ENCODE results near the gene ATP5MG.

DNA sequence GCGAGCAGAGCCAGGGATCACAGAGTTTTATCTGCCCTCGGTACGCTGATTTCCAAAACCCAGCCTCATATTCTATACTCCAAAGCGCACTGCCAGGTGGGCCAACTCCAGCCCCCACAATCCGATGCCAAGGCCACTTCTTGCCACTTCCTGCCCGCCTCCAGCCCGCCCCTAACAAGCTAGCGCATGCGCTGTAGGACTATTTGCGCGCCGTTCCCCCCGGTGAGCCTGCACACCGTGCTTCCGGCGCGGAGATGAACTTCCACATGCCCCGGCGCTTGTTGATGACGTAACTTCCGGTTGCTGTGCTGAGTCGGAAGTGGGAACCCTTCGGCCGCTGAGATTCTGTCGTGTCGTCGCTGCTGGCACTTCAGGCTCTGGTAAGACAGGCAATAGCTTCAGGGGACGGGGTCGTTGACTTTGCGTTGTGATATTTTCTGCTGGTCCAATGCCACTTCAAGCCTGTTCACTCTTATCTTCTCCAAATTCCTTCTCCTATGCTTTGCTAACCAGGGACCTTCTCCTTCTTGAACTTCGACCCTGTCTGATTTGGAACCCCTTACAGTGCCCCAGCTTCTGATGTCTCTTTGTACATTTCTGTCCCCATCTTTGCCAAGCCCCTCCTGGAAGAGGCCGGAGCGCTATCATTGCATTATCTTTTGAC, 42.0 kb upstream of the ATP5MG start, which contains the start of gene UBE4A:
- TF ChIP-seq, protein P1, sequence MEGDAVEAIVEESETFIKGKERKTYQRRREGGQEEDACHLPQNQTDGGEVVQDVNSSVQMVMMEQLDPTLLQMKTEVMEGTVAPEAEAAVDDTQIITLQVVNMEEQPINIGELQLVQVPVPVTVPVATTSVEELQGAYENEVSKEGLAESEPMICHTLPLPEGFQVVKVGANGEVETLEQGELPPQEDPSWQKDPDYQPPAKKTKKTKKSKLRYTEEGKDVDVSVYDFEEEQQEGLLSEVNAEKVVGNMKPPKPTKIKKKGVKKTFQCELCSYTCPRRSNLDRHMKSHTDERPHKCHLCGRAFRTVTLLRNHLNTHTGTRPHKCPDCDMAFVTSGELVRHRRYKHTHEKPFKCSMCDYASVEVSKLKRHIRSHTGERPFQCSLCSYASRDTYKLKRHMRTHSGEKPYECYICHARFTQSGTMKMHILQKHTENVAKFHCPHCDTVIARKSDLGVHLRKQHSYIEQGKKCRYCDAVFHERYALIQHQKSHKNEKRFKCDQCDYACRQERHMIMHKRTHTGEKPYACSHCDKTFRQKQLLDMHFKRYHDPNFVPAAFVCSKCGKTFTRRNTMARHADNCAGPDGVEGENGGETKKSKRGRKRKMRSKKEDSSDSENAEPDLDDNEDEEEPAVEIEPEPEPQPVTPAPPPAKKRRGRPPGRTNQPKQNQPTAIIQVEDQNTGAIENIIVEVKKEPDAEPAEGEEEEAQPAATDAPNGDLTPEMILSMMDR (IDR thresholded peaks at IDR 0.05): no peak
- TF ChIP-seq POLR2A (IDR thresholded peaks at IDR 0.05): peak; percentile 39 to 85 (median 77)
